Fibroblast of mammary gland (primary cell): ENCODE measurements around the gene FGFR3.

Experiments
- DNase-seq: peaks from one replicate; pipeline ENCODE4 v3.0.0-alpha.2; 2010; ENCODE audit warnings: low read depth
- H3K4me3 ChIP-seq: 2 replicates; pipeline ENCODE4 v1.5.1; 2011; ENCODE audit warnings: low read depth, mild to moderate bottlenecking, low read length, moderate library complexity; ENCODE audit not compliant: control insufficient read depth
- TF ChIP-seq, protein P1 (sequence below): conservative IDR thresholded peaks from 2 replicates; pipeline ENCODE4 v1.5.1; 2011; ENCODE audit warnings: low read depth, low read length, inconsistent platforms; ENCODE audit not compliant: control insufficient read depth, insufficient read depth

FGFR3 gene

DNA sequence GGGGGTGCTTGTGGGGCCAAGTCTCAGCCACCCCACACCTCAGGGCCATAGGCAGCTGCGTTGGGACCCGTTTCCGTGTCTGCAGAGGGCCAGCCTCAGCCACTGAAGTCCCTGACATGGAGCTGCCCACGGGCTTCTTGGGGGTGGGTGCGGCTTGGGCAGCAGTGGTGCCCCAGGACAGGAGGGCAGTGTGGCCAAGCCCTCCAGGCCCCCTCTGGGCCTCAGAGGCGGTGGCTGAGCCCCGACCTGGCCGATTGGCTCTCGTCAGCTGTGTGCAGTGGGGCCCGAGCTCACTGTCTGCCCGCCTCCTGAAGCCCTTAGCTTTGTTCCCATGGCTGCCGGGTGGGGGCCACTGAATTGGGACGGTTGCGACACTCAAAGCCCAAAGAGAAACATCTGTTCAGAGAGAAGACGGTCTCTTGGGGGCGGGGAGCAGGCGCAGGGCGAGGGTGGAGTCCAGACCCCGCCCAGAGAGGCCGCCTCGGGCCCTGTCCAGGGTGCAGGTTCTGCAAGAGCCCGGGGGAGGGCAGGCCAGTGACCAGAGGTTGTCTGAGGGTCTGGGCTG lies 9.1 kb downstream of the FGFR3 start:
- TF ChIP-seq, protein P1, sequence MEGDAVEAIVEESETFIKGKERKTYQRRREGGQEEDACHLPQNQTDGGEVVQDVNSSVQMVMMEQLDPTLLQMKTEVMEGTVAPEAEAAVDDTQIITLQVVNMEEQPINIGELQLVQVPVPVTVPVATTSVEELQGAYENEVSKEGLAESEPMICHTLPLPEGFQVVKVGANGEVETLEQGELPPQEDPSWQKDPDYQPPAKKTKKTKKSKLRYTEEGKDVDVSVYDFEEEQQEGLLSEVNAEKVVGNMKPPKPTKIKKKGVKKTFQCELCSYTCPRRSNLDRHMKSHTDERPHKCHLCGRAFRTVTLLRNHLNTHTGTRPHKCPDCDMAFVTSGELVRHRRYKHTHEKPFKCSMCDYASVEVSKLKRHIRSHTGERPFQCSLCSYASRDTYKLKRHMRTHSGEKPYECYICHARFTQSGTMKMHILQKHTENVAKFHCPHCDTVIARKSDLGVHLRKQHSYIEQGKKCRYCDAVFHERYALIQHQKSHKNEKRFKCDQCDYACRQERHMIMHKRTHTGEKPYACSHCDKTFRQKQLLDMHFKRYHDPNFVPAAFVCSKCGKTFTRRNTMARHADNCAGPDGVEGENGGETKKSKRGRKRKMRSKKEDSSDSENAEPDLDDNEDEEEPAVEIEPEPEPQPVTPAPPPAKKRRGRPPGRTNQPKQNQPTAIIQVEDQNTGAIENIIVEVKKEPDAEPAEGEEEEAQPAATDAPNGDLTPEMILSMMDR = no peak
- DNase-seq = peak; percentile 25
- H3K4me3 ChIP-seq = no peak overlapping the region

DNA sequence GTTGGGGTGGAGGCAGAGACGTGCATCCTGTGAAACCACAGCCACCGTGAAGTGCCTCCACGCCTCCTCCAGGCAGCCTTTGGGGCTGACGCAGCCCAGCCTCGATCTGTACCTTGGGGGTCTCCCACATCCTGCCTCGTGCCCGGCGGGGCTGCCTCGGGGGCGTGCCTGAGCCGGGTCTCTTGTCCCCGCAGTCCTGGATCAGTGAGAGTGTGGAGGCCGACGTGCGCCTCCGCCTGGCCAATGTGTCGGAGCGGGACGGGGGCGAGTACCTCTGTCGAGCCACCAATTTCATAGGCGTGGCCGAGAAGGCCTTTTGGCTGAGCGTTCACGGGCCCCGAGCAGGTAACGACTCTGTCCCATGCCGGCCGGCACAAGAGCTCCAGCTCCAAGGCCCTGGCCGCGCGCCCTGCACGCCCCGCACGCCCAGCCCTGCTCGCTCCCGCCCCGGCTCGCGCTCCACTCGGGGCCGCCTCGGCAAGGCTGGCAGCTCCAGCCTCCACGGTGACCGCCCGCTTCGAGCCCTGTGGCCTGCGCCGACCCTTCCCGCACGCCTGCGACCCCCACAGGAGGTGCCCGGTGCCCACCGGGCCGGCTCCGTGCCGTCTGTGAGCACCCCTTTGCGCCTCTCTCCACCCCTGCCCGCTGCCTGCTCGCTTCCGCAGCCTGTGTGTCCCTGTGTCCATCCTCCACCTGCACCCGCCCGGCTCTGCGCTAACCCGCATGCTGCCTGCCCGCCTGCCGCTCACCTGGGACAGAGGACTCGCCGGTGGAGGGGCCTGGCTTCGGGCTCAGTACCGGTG lies 9.8 kb downstream of the FGFR3 start:
- TF ChIP-seq, protein P1 = no peak
- no peak overlapping the region for H3K4me3 ChIP-seq
- DNase-seq = no peak

DNA sequence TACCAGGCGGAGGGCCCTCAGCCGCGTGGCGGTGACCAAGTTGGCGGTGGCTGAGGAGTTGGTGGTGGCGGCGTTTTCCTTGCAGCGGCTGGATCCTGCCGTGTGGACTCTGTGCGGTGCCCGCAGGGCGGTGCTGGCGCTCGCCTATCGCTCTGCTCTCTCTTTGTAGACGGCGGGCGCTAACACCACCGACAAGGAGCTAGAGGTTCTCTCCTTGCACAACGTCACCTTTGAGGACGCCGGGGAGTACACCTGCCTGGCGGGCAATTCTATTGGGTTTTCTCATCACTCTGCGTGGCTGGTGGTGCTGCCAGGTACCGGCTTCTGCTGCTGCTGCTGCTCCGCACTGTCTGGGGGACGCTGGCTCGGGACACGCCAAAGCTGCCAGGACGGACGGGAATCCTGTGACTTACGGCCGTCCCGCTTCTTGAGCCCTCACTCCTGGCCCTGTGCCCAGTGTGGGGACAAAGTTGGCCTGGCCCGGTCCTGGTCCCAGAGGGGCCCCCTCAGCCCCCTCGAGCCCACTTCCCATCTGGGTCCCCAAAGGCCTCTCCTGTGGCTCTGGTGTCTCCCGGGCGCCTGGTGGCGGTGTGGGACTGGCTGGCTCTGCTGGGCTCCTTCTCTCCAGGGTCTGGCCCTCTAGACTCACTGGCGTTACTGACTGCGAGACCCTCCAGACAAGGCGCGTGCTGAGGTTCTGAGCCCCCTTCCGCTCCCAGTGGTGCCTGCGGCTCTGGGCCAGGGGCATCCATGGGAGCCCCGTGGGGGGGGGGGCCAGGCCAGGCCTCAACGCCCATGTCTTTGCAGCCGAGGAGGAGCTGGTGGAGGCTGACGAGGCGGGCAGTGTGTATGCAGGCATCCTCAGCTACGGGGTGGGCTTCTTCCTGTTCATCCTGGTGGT lies 10.7 kb downstream of the FGFR3 start:
- TF ChIP-seq, protein P1 = no peak
- DNase-seq = no peak
- H3K4me3 ChIP-seq = no peak overlapping the region

DNA sequence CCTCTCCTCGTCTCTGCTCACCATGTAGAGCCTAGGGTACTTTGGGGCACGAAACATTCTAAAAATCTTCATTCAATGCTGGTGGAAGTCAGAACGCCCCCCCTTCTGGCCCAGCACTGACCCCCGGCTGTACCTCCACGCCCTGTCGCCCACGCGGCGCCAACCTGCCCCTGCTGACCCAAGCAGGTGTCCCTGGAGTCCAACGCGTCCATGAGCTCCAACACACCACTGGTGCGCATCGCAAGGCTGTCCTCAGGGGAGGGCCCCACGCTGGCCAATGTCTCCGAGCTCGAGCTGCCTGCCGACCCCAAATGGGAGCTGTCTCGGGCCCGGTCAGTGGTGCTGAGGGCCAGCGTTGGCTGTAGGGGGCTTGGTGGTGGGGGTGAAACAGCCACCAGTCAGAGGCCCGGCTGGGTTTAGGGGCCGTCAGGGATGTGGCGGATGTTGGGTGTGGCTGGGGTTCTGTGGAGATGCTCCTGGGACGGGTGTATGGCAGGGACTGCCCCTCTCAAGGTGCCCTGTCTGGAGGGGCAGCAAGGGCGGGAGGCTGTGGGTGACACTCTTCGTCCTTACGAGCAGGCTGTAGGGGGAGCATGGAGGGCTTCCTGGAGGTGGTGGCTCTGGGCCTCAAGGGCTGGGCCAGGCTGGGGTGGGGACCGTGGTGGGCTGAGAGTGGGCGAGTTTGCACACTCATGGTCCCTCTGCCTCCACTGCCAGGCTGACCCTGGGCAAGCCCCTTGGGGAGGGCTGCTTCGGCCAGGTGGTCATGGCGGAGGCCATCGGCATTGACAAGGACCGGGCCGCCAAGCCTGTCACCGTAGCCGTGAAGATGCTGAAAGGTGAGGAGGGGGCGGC lies 11.8 kb downstream of the FGFR3 start:
- no peak for DNase-seq
- no peak overlapping the region for H3K4me3 ChIP-seq
- TF ChIP-seq, protein P1 = no peak

DNA sequence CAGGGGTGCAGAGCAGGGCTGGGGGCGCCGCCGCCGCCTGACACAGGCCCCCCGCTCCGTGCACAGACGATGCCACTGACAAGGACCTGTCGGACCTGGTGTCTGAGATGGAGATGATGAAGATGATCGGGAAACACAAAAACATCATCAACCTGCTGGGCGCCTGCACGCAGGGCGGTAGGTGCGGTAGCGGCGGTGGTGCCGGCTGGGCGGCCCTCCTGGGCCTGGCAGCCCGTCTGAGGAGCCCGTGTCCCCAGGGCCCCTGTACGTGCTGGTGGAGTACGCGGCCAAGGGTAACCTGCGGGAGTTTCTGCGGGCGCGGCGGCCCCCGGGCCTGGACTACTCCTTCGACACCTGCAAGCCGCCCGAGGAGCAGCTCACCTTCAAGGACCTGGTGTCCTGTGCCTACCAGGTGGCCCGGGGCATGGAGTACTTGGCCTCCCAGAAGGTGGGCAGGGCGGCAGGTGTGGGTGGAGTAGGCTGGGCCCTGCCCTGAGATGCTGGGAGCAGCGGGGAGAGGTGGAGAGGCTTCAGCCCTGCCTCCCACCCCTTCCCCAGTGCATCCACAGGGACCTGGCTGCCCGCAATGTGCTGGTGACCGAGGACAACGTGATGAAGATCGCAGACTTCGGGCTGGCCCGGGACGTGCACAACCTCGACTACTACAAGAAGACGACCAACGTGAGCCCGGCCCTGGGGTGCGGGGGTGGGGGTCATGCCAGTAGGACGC lies 12.6 kb downstream of the FGFR3 start:
- H3K4me3 ChIP-seq = no peak overlapping the region
- TF ChIP-seq, protein P1 = no peak
- DNase-seq = no peak
